ENCODE results near the gene MIER3.

DNA sequence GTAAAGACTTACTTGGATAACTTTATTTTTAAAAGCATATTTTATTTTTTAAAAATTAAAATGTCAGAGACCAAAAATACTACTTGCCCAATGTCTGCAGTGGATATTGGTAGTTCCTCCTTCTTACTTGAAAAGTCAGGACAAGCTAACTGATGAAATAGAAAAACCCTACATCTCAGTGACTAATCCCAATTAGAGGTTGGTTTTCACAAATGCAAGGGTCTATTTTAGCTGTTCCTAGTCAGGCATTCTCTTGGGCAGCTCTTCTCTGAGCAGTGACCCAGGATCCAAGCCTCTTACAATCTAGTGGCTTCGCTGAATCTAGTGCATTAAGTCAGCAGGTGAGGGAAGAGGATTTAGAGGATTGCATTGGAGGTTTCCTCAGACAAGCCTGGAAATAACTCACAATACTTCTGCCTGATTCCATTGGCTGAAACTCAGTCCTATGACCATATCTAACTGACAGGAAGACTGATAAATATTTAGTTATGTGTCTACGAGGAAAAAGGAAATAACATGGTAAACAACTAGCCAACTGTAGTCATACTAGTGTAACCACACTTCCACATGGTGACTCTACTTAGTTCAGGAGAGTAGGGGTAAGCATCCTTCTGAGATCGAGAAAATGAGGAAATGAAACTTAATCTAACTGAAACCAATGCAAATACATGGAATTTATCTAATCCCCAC is 34.2 kb upstream of the MIER3 start:
- TF ChIP-seq, protein P1, sequence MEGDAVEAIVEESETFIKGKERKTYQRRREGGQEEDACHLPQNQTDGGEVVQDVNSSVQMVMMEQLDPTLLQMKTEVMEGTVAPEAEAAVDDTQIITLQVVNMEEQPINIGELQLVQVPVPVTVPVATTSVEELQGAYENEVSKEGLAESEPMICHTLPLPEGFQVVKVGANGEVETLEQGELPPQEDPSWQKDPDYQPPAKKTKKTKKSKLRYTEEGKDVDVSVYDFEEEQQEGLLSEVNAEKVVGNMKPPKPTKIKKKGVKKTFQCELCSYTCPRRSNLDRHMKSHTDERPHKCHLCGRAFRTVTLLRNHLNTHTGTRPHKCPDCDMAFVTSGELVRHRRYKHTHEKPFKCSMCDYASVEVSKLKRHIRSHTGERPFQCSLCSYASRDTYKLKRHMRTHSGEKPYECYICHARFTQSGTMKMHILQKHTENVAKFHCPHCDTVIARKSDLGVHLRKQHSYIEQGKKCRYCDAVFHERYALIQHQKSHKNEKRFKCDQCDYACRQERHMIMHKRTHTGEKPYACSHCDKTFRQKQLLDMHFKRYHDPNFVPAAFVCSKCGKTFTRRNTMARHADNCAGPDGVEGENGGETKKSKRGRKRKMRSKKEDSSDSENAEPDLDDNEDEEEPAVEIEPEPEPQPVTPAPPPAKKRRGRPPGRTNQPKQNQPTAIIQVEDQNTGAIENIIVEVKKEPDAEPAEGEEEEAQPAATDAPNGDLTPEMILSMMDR (IDR thresholded peaks at IDR 0.05), result no peak
- TF ChIP-seq POLR2A (IDR thresholded peaks at IDR 0.05) (no peak), EP300 (IDR thresholded peaks at IDR 0.05) (no peak)

Measured in gastroesophageal sphincter (tissue), 3 donors.